GM21576 (cell line): ENCODE measurements around the gene DPP3.

ENCODE experiments used
- ATAC-seq: cut with Tn5 transposase; IDR thresholded peaks from one replicate; pipeline ENCODE4 v1.9.1; 2021; ENCODE audit warnings: mild to moderate bottlenecking, moderate library complexity; ENCODE audit not compliant: unreplicated experiment

DPP3 gene

GRCh38 chr11:66478729-66479393, 1.4 kb upstream of the DPP3 start:
- ATAC-seq = no peak

GRCh38 chr11:66479394-66480116, 679 bp upstream of the DPP3 start:
- peak; percentile 13 for ATAC-seq

- no peak for ATAC-seq
Observed at GRCh38 chr11:66484806-66485380, 4.7 kb downstream of the DPP3 start.

GRCh38 chr11:66488957-66489356, 8.7 kb downstream of the DPP3 start:
- no peak for ATAC-seq

GRCh38 chr11:66489636-66490035, 9.4 kb downstream of the DPP3 start:
- ATAC-seq = no peak

- no peak for ATAC-seq
Observed at GRCh38 chr11:66491315-66491935, 11.2 kb downstream of the DPP3 start.

- no peak for ATAC-seq
Observed at GRCh38 chr11:66492161-66492865, 12.1 kb downstream of the DPP3 start.

GRCh38 chr11:66493130-66493529, 12.9 kb downstream of the DPP3 start:
- ATAC-seq = no peak

GRCh38 chr11:66494458-66494857, 14.2 kb downstream of the DPP3 start:
- ATAC-seq = no peak

- ATAC-seq = no peak
Observed at GRCh38 chr11:66494935-66495334, 14.7 kb downstream of the DPP3 start.

- ATAC-seq = no peak
Observed at GRCh38 chr11:66495401-66495854, 15.2 kb downstream of the DPP3 start.

GRCh38 chr11:66497206-66497605, 17.0 kb downstream of the DPP3 start:
- ATAC-seq = no peak

- no peak for ATAC-seq
Observed at GRCh38 chr11:66498506-66498905, 18.3 kb downstream of the DPP3 start.

- ATAC-seq = no peak
Observed at GRCh38 chr11:66505276-66505816, 25.1 kb downstream of the DPP3 start.

GRCh38 chr11:66509131-66509561, 28.9 kb downstream of the DPP3 start:
- no peak for ATAC-seq

GRCh38 chr11:66510271-66510989, 30.2 kb downstream of the DPP3 start, which contains the start of gene BBS1:
TSS of gene BBS1 (plus strand) at chr11:66510635. CDS start at chr11:66510660, 25 bp downstream.
- ATAC-seq = peak; percentile 86

GRCh38 chr11:66510990-66511339, 30.7 kb downstream of the DPP3 start:
- no peak for ATAC-seq

- ATAC-seq = no peak
Observed at GRCh38 chr11:66523611-66524010, 43.4 kb downstream of the DPP3 start.

- ATAC-seq = no peak
Observed at GRCh38 chr11:66524304-66525040, 44.2 kb downstream of the DPP3 start.
